Fibroblast of lung (primary cell): ENCODE data around the gene CASP12. TPM values are rescaled to one million over a fixed set of nuclear protein-coding genes. Genes with fewer than 3 reads are reported as not detected.

ENCODE experiments used
- DNase-seq, 2 donors: peaks; one replicate each; pipeline versions ENCODE4 v3.0.0 to v3.0.0-alpha.2; 2010; ENCODE audit warnings: low read depth in 2 of 2
- H2AFZ ChIP-seq: 2 replicates; pipeline ENCODE4 v1.5.1; 2012; ENCODE audit warnings: low read length, control low read depth, inconsistent platforms
- H3K27ac ChIP-seq: 2 replicates; pipeline ENCODE4 v1.5.1; 2011; ENCODE audit warnings: low read length, control low read depth; ENCODE audit not compliant: insufficient read depth
- H3K27me3 ChIP-seq: 2 replicates; pipeline ENCODE4 v1.5.1; 2011; ENCODE audit warnings: mild to moderate bottlenecking, low read length; ENCODE audit not compliant: control insufficient read depth, insufficient read depth
- H3K36me3 ChIP-seq: 2 replicates; pipeline ENCODE4 v1.5.1; 2011; ENCODE audit warnings: low read length; ENCODE audit not compliant: control insufficient read depth, insufficient read depth
- H3K4me1 ChIP-seq: 2 replicates; pipeline ENCODE4 v1.5.1; 2011; ENCODE audit warnings: low read length; ENCODE audit not compliant: control insufficient read depth, insufficient read depth; ENCODE audit errors: extremely low read depth
- H3K4me2 ChIP-seq: 2 replicates; pipeline ENCODE4 v1.5.1; 2011; ENCODE audit warnings: low read length, control low read depth; ENCODE audit not compliant: insufficient read depth; ENCODE audit errors: extremely low read depth
- H3K4me3 ChIP-seq, 4 experiments: fragments of 200-600 bp in 1 of 4; sonication (generic) in 1 of 4; replicated peaks in 1 of 4; 2 replicates each; pipeline ENCODE4 v1.5.1; 2011 to 2016; ENCODE audit warnings: low read length in 4 of 4, low read depth in 3 of 4, mild to moderate bottlenecking in 3 of 4, control low read depth in 2 of 4, inconsistent platforms in 1 of 4, mixed read lengths in 1 of 4; ENCODE audit not compliant: insufficient read depth in 1 of 4; ENCODE audit errors: control extremely low read depth in 1 of 4
- H3K79me2 ChIP-seq: 2 replicates; pipeline ENCODE4 v1.5.1; 2012; ENCODE audit warnings: mild to moderate bottlenecking, low read length, inconsistent platforms; ENCODE audit not compliant: control insufficient read depth, insufficient read depth
- H3K9ac ChIP-seq: 2 replicates; pipeline ENCODE4 v1.5.1; 2011; ENCODE audit warnings: mild to moderate bottlenecking, low read length, control low read depth; ENCODE audit not compliant: insufficient read depth
- H3K9me3 ChIP-seq: 2 replicates; pipeline ENCODE4 v1.5.1; 2012; ENCODE audit warnings: low read depth, low read length; ENCODE audit not compliant: control insufficient read depth, insufficient read depth
- H4K20me1 ChIP-seq: 2 replicates; pipeline ENCODE4 v1.5.1; 2011; ENCODE audit warnings: low read length; ENCODE audit not compliant: control insufficient read depth, insufficient read depth; ENCODE audit errors: extremely low read depth
- CTCF ChIP-seq, 2 donors: IDR thresholded peaks in 1 of 2; conservative IDR thresholded peaks in 1 of 2; 1 replicate in 1 of 2; 2 replicates in 1 of 2; pipeline ENCODE4 v1.5.1; 2011 to 2012; ENCODE audit warnings: low read length in 2 of 2, control low read depth in 1 of 2, inconsistent platforms in 1 of 2, low read depth in 1 of 2, mild to moderate bottlenecking in 1 of 2
- EZH2 ChIP-seq: IDR thresholded peaks from 2 replicates; pipeline ENCODE4 v1.5.1; 2012; ENCODE audit warnings: low read length, control low read depth, mild to moderate bottlenecking; ENCODE audit errors: missing control alignments
- polyA plus RNA-seq, 2 donors: library from polyadenylated mRNA; depleted of rRNA in 1 of 2; stranded (reverse) in 1 of 2; unstranded in 1 of 2; fragments of >200 nt; gene quantifications; 2 replicates each; pipeline ENCODE4 v1.2.1, GENCODE V29; 2011 to 2012; ENCODE audit warnings: missing spikeins in 1 of 2
- total RNA-seq: library from RNA; depleted of rRNA; stranded (reverse); fragments of >200 nt; gene quantifications from 2 replicates; pipeline ENCODE4 v1.2.1, GENCODE V29; 2014

The CASP12 gene
- total and polyA plus RNA-seq, 2 donors (not counting 1 experiment from before 2014, with no cell fraction given): 0.17 TPM; not detected in 1

GRCh38 chr11:104836691-104837090 lies 61.6 kb downstream of the CASP12 start:
- Histone ChIP-seq H3K36me3 (no peaks in the 10 kb centered on the region), H3K9ac (no peak overlapping the region), H3K4me2 (no peak overlapping the region), H3K27me3 (no peaks in the 10 kb centered on the region), H2AFZ (no peak overlapping the region), H3K79me2 (no peaks in the 10 kb centered on the region), H3K4me1 (no peaks in the 10 kb centered on the region), H4K20me1 (no peaks in the 10 kb centered on the region), H3K27ac (no peak overlapping the region), H3K9me3 (no peaks in the 10 kb centered on the region), H3K4me3 (no peak overlapping the region)
- peak in 1 of 2 donors; percentile 10 for DNase-seq
- TF ChIP-seq EZH2: no peak
- no peak for TF ChIP-seq CTCF (conservative IDR thresholded peaks at IDR 0.05 in 1 of 2, IDR thresholded peaks at IDR 0.05 in 1 of 2; ENCODE audit: low read depth in 1 of 2, low read length in 2 of 2)

Other genes with a start within 250 kb of the CASP12 start
- 196 TPM in 2 replicates for gene CASP4, start 70.1 kb upstream of the CASP12 start, total RNA-seq
- gene CASP4, start 70.1 kb upstream of the CASP12 start, polyA plus RNA-seq: 204 and 217 TPM in 2 replicates
- gene CASP5, start 124.7 kb upstream of the CASP12 start, total RNA-seq: 0.17 and 0.26 TPM in 2 replicates
- not detected in 2 replicates for gene CASP5, start 124.7 kb upstream of the CASP12 start, polyA plus RNA-seq
- 82.2 and 115 TPM in 2 replicates for gene CASP1, start 136.7 kb upstream of the CASP12 start, total RNA-seq
- gene CASP1, start 136.7 kb upstream of the CASP12 start, polyA plus RNA-seq: 45.4 and 49.9 TPM in 2 replicates
- 102 and 143 TPM in 2 replicates for gene CARD16, start 146.9 kb upstream of the CASP12 start, total RNA-seq
- gene CARD16, start 146.9 kb upstream of the CASP12 start, polyA plus RNA-seq: 97.2 and 114 TPM in 2 replicates
- gene CARD18, start 241.3 kb upstream of the CASP12 start, total RNA-seq: not detected in 2 replicates
- not detected in 2 replicates for gene CARD18, start 241.3 kb upstream of the CASP12 start, polyA plus RNA-seq